PC-3 (cell line): ENCODE measurements around the gene ANKRD11.

Experiments
- CTCF ChIP-seq: fragments of 300-600 bp; sonication (generic); conservative IDR thresholded peaks from 2 replicates; pipeline ENCODE4 v1.5.1; 2017; ENCODE audit warnings: antibody characterized with exemption, low read depth, mild to moderate bottlenecking, low read length
- EZH2 ChIP-seq: fragments of 300-600 bp; sonication (generic); IDR thresholded peaks from one replicate; pipeline ENCODE4 v1.6.1; 2017; ENCODE audit warnings: antibody characterized with exemption, mild to moderate bottlenecking, low read length; ENCODE audit not compliant: unreplicated experiment

GRCh38 chr16:89371968-89372634 is 118.3 kb downstream of the ANKRD11 start:
- TF ChIP-seq CTCF (no peak), EZH2 (no peak)
